K562 treated with DMSO at 1 percent for 24 hours (cell line): ENCODE measurements around the gene OTOS. TPM values are rescaled to one million over a fixed set of nuclear protein-coding genes. Genes with fewer than 3 reads are reported as not detected.

Experiments used
- total RNA-seq: library from RNA; unstranded; fragments of 300-600 nt; gene quantifications from 2 replicates; pipeline ENCODE4 v1.2.3, GENCODE V29; 2022; ENCODE audit warnings: low read depth; ENCODE audit not compliant: insufficient read depth

OTOS gene
- total RNA-seq, result not detected in 2 replicates

GRCh38 chr2:240140511-240140910, at the start of gene OTOS:
Gene OTOS (minus strand): TSS chr2:240140658. CDS start chr2:240140326, 332 bp downstream.

DNA sequence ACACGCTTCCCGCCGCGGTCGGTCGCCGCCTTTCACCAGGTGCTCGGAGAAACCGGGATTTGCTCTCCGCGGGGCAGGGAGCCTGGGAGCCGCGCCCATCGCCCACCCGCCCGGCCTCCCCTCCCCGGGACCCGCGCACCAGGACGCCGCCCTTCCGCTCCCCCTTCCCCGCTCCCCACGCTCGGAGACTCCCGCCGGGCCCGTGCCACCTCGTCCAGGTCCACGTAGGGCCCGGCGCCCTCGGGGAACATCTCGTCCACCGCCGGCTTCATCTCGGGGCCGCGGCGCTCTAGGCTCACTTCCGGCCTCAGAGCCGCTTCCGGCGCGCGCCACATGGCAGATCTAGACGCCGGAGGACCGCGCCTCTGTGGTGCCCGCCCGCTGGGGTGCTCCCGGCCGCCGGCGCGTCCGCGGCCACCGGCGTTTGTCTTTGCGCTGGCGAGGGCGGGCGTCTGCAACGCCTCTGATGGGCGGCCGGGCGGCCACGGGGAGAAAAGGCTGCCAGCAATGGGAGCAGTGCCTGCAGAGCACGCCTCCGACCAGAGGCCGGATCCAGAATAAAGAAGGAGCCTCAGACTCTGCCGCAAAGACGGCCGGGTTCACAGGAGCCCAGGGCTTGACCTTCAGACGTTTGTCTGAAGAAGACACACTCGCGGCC, 4.3 kb downstream of the OTOS start, which contains the start of gene COPS9:
TSS of gene COPS9 (minus strand) at position 293 of the 658 bp plus-strand sequence. CDS start at position 272, 21 bp downstream.

Other genes starting within 250 kb of the OTOS start
- 65.4 and 68.2 TPM in 2 replicates for gene NDUFA10, start 115.3 kb downstream of the OTOS start, total RNA-seq
- gene OR6B2, start 110.2 kb downstream of the OTOS start, total RNA-seq, result not detected in 2 replicates
- gene OR6B3, start 87.1 kb downstream of the OTOS start, total RNA-seq, result not detected in 2 replicates
- gene COPS9, start 4.4 kb downstream of the OTOS start, total RNA-seq, result 134 and 160 TPM in 2 replicates